ENCODE results near the gene BCL2L2. TPM values are rescaled to one million over a fixed set of nuclear protein-coding genes. Genes with fewer than 3 reads are reported as not detected.

The BCL2L2 gene
- total and polyA plus RNA-seq, 9 of the 15 experiments (the other 6 are each of a cell fraction or from before 2014, with no cell fraction given) = 2.6 to 32.5 (median 14.7) TPM

- Histone ChIP-seq H4K20me1 (replicated peaks; ENCODE audit: control insufficient read depth, insufficient read depth, low read length) (no peaks in the 10 kb centered on the region), H2AFZ (ENCODE audit: low read depth, low read length) (no peak overlapping the region), H3K4me1 (replicated peaks in 1 of 2; ENCODE audit: control insufficient read depth in 2 of 2, insufficient read depth in 2 of 2, low read length in 2 of 2) (peaks cover 22 to 25% of the 10 kb centered on the region in 2 experiments), H3K79me2 (ENCODE audit: control insufficient read depth, insufficient read depth, low read length) (peaks cover 16% of the 10 kb centered on the region), H3K9ac (ENCODE audit: insufficient read depth in 1 of 2, low read depth in 2 of 2, low read length in 2 of 2) (0 out of 4 replicates have a peak overlapping the region, but pooled peaks of 1 of the 2 experiments have one; percentile 49), H3K9me3 (replicated peaks; ENCODE audit: control insufficient read depth, insufficient read depth, low read depth, low read length) (no peaks in the 10 kb centered on the region), H3K36me3 (ENCODE audit: control insufficient read depth, insufficient read depth, low read length) (peaks cover 23% of the 10 kb centered on the region; the same call in 2 of the 3 replicates), H3K4me3 (no peak overlapping the region), H3K9me1 (ENCODE audit: control insufficient read depth, insufficient read depth, low read length) (no peaks in the 10 kb centered on the region), H3K27ac (ENCODE audit: extremely low read depth, low read depth, low read length) (no peak overlapping the region), H3K4me2 (ENCODE audit: insufficient read depth, low read length) (no peak overlapping the region), H3K27me3 (ENCODE audit: control insufficient read depth in 2 of 2, insufficient read depth in 2 of 2, low read length in 2 of 2) (no peaks in the 10 kb centered on the region)
- ATAC-seq = no peak
- POLR2A ChIA-PET = interaction anchor here (0.6 to 1.4 kb wide), 3 partner anchors 11 to 203 kb away, joined by 3 to 4 read pairs (median 4); partner anchors contain the start of genes ACIN1 and C14orf119
- no peak for TF ChIP-seq NFE2L1 (tag; IDR thresholded peaks at IDR 0.05; ENCODE audit: borderline replicate concordance, low read depth)
- TF ChIP-seq LCOR (CRISPR knock-in tag; IDR thresholded peaks at IDR 0.05) = no peak
- no peak for TF ChIP-seq GATA2 (CRISPR knock-in tag; IDR thresholded peaks at IDR 0.05)
- CTCF ChIA-PET (ENCODE audit: low intra/inter-chr PET ratio) = interaction anchor here (3.3 to 5.9 kb wide), 2 partner anchors 32 to 177 kb away, joined by 14 to 58 read pairs; no protein-coding TSS in a partner anchor
- intact Hi-C loops (cut with micrococcal nuclease) (no loop called here), in situ Hi-C loops (cut with MboI) (no loop called here)
- WGBS (ENCODE audit: insufficient coverage, low coverage, missing lambda C conversion rate) = 85% methylated on average over 5 of the region's 7 CpGs
- no TSS peak for BruUV-seq (replicated peaks)
- DNase-seq (ENCODE audit: extremely low read depth in 1 of 4, low spot score in 3 of 4) = no peak
- FAIRE-seq = no peak
Observed at GRCh38 chr14:23297611-23298277, 8.9 kb upstream of the BCL2L2 start.

All from K562 (cell line).